ENCODE results near the gene TUBGCP2.

TUBGCP2 gene

GRCh38 chr10:133231946-133232574 lies 76.6 kb downstream of the TUBGCP2 start:
- Histone ChIP-seq H3K4me3 (ENCODE audit: low read length) (peak overlapping the region; percentile 7), H3K27me3 (ENCODE audit: control insufficient read depth, insufficient read depth, low read length) (peaks cover 87% of the 10 kb centered on the region), H3K9ac (ENCODE audit: low read length) (no peak overlapping the region), H3K27ac (ENCODE audit: low read length) (no peak overlapping the region), H3K4me1 (ENCODE audit: control insufficient read depth, low read depth, low read length) (peaks cover 9% of the 10 kb centered on the region), H3K36me3 (ENCODE audit: control insufficient read depth, low read depth, low read length) (no peaks in the 10 kb centered on the region), H3K9me3 (ENCODE audit: control insufficient read depth, low read depth, low read length) (no peaks in the 10 kb centered on the region)

- H3K4me3 ChIP-seq (ENCODE audit: low read length): peak overlapping the region; percentile 7
- no peaks in the 10 kb centered on the region for H3K9me3 ChIP-seq (ENCODE audit: control insufficient read depth, low read depth, low read length)
- peaks cover 9% of the 10 kb centered on the region for H3K4me1 ChIP-seq (ENCODE audit: control insufficient read depth, low read depth, low read length)
- no peaks in the 10 kb centered on the region for H3K36me3 ChIP-seq (ENCODE audit: control insufficient read depth, low read depth, low read length)
- no peak overlapping the region for H3K27ac ChIP-seq (ENCODE audit: low read length)
- no peak overlapping the region for H3K9ac ChIP-seq (ENCODE audit: low read length)
- H3K27me3 ChIP-seq (ENCODE audit: control insufficient read depth, insufficient read depth, low read length): peaks cover 83% of the 10 kb centered on the region
These were observed 77.3 kb downstream of the TUBGCP2 start for GRCh38 chr10:133231244-133231945.

- Histone ChIP-seq H3K9me3 (ENCODE audit: control insufficient read depth, low read depth, low read length) (no peaks in the 10 kb centered on the region), H3K4me3 (ENCODE audit: low read length) (peak overlapping the region; percentile 17), H3K36me3 (ENCODE audit: control insufficient read depth, low read depth, low read length) (no peaks in the 10 kb centered on the region), H3K27ac (ENCODE audit: low read length) (no peak overlapping the region), H3K4me1 (ENCODE audit: control insufficient read depth, low read depth, low read length) (peaks cover 9% of the 10 kb centered on the region), H3K9ac (ENCODE audit: low read length) (no peak overlapping the region), H3K27me3 (ENCODE audit: control insufficient read depth, insufficient read depth, low read length) (peaks cover 75% of the 10 kb centered on the region)
These were observed 78.1 kb downstream of the TUBGCP2 start for GRCh38 chr10:133230387-133231195.

GRCh38 chr10:133230044-133230361 lies 78.7 kb downstream of the TUBGCP2 start, which contains the start of gene UTF1:
Gene UTF1 (plus strand): TSS chr10:133230217. CDS start chr10:133230289, 72 bp downstream.
- H3K27me3 ChIP-seq (ENCODE audit: control insufficient read depth, insufficient read depth, low read length): peaks cover 69% of the 10 kb centered on the region

GRCh38 chr10:133229265-133230043 lies 79.2 kb downstream of the TUBGCP2 start:
- Histone ChIP-seq H3K9me3 (ENCODE audit: control insufficient read depth, low read depth, low read length) (no peaks in the 10 kb centered on the region), H3K4me3 (ENCODE audit: low read length) (peak overlapping the region; percentile 11), H3K9ac (ENCODE audit: low read length) (no peak overlapping the region), H3K4me1 (ENCODE audit: control insufficient read depth, low read depth, low read length) (peaks cover 9% of the 10 kb centered on the region), H3K36me3 (ENCODE audit: control insufficient read depth, low read depth, low read length) (no peaks in the 10 kb centered on the region), H3K27me3 (ENCODE audit: control insufficient read depth, insufficient read depth, low read length) (peaks cover 65% of the 10 kb centered on the region), H3K27ac (ENCODE audit: low read length) (no peak overlapping the region)

More at GRCh38 chr10:133230044-133230361, 78.7 kb downstream of the TUBGCP2 start, which contains the start of gene UTF1:
- Histone ChIP-seq H3K36me3 (ENCODE audit: control insufficient read depth, low read depth, low read length) (no peaks in the 10 kb centered on the region), H3K4me3 (ENCODE audit: low read length) (peak within 1 kb of the TSS; percentile 17), H3K9me3 (ENCODE audit: control insufficient read depth, low read depth, low read length) (no peaks in the 10 kb centered on the region), H3K4me1 (ENCODE audit: control insufficient read depth, low read depth, low read length) (peaks cover 9% of the 10 kb centered on the region), H3K27ac (ENCODE audit: low read length) (no peak within 1 kb of the TSS), H3K9ac (ENCODE audit: low read length) (no peak within 1 kb of the TSS)

All from iPS-18a (cell line).